Caco-2 (cell line): ENCODE results near the gene FZD4. TPM values are rescaled to one million over a fixed set of nuclear protein-coding genes. Genes with fewer than 3 reads are reported as not detected.
"Not testable (repeated sequence)": the region's sequence is repeated elsewhere in the genome, so short reads cannot be mapped to it uniquely, and the experiment has no call there.

ENCODE experiments used
- Bru-seq: library from RNA; stranded (reverse); fragments of 400-500 nt; gene quantifications from one replicate; lab custom pipeline; 2021; lab: Mats Ljungman, UMichigan
- BruChase-seq, 2 experiments: library from RNA; stranded (reverse); fragments of 400-500 nt; gene quantifications; one replicate each; lab custom pipeline; 2021; lab: Mats Ljungman, UMichigan
- BruUV-seq: library from RNA; stranded (reverse); fragments of 400-500 nt; replicated peaks from 2 replicates; lab custom pipeline; 2021; lab: Mats Ljungman, UMichigan
- CTCF ChIA-PET: fragments of 300-600 bp; sonication (Branson Sonifier 250); formaldehyde crosslinking; loops from one replicate; lab custom pipeline; 2022; ENCODE audit warnings: antibody characterized with exemption; lab: Charles Lee
- POLR2A ChIA-PET: fragments of 300-600 bp; sonication (Branson Sonifier 250); formaldehyde crosslinking; loops from one replicate; lab custom pipeline; 2022; ENCODE audit warnings: antibody characterized with exemption; lab: Charles Lee
- DNase-seq, 2 experiments: peaks; one replicate each; pipeline versions ENCODE4 v3.0.0 to v3.0.0-alpha.2; 2020 to 2022
- H3K27me3 ChIP-seq: replicated peaks from 2 replicates; pipeline ENCODE4 v1.6.0; 2011; ENCODE audit warnings: low read length; ENCODE audit not compliant: control insufficient read depth, insufficient read depth
- H3K36me3 ChIP-seq: 2 replicates; pipeline ENCODE4 v1.5.1; 2011; ENCODE audit warnings: low read length; ENCODE audit not compliant: control insufficient read depth, insufficient read depth
- H3K4me1 ChIP-seq: fragments of 250-450 bp; sonication (Bioruptor Pico); 2 replicates; pipeline ENCODE4 v1.5.1; 2020; ENCODE audit warnings: mild to moderate bottlenecking
- H3K4me3 ChIP-seq: 2 replicates; pipeline ENCODE4 v1.5.1; 2011; ENCODE audit warnings: low read depth, mild to moderate bottlenecking, control low read depth, low read length
- H3K9me3 ChIP-seq: fragments of 250-450 bp; sonication (Bioruptor Pico); 2 replicates; pipeline ENCODE4 v1.5.1; 2020; ENCODE audit warnings: mild to moderate bottlenecking, moderate library complexity
- H3K27ac Mint-ChIP-seq: one replicate; pipeline ENCODE4 v1.8.0; 2022; ENCODE audit warnings: mixed read lengths; ENCODE audit not compliant: unreplicated experiment
- H3K27me3 Mint-ChIP-seq: one replicate; pipeline ENCODE4 v1.8.0; 2022; ENCODE audit warnings: mixed read lengths; ENCODE audit not compliant: insufficient read depth, unreplicated experiment
- H3K36me3 Mint-ChIP-seq: one replicate; pipeline ENCODE4 v1.8.0; 2022; ENCODE audit warnings: mild to moderate bottlenecking, mixed read lengths; ENCODE audit not compliant: insufficient read depth, unreplicated experiment
- H3K4me1 Mint-ChIP-seq: one replicate; pipeline ENCODE4 v1.8.0; 2022; ENCODE audit warnings: low read depth, mixed read lengths; ENCODE audit not compliant: unreplicated experiment
- H3K4me3 Mint-ChIP-seq: one replicate; pipeline ENCODE4 v1.8.0; 2022; ENCODE audit warnings: mild to moderate bottlenecking, moderate library complexity, mixed read lengths; ENCODE audit not compliant: unreplicated experiment
- H3K9me3 Mint-ChIP-seq: one replicate; pipeline ENCODE4 v1.8.0; 2022; ENCODE audit warnings: mixed read lengths; ENCODE audit not compliant: unreplicated experiment
- CTCF ChIP-seq, 2 experiments: fragments of 200-600 bp in 1 of 2; IDR thresholded peaks; 1 replicate in 1 of 2; 2 replicates in 1 of 2; pipeline versions ENCODE4 v1.5.1 to v1.8.0; 2011 to 2022; ENCODE audit warnings: antibody characterized with exemption in 1 of 2, control low read depth in 1 of 2, inconsistent platforms in 1 of 2, low read depth in 1 of 2, low read length in 1 of 2, mild to moderate bottlenecking in 1 of 2, moderate library complexity in 1 of 2; ENCODE audit not compliant: insufficient read depth in 1 of 2, severe bottlenecking in 1 of 2, unreplicated experiment in 1 of 2
- intact Hi-C: fragments of 100-400 bp; cut with micrococcal nuclease; formaldehyde crosslinking; loops from one replicate; pipeline ENCODE4 v1.10.0; 2022; ENCODE audit not compliant: unreplicated experiment
- long read RNA-seq: library from polyadenylated mRNA; stranded (forward); transcript quantifications from one replicate; pipeline ENCODE4 v2.0.0, GENCODE V29; 2022
- total RNA-seq: library from RNA; stranded (reverse); gene quantifications from 2 replicates; pipeline ENCODE4 v1.2.3, GENCODE V29; 2022

The FZD4 gene
- total RNA-seq = 60.6 and 78.4 TPM in 2 replicates
- Bru-seq, nascent RNA = percentile 99 among the genes with signal in this experiment
- BruChase-seq, experiment 1, labeled RNA remaining after a 2-hour chase = percentile 100 among the genes with signal in this experiment
- BruChase-seq, experiment 2, labeled RNA remaining after a 6-hour chase = percentile 98 among the genes with signal in this experiment
- long read RNA-seq, full-length matches to known transcripts = 13 of 36 reads
- long read RNA-seq, partial matches to known transcripts = 3 of 36 reads
- long read RNA-seq, other reads (novel, unspliced or antisense) = 20 of 36 reads

DNA sequence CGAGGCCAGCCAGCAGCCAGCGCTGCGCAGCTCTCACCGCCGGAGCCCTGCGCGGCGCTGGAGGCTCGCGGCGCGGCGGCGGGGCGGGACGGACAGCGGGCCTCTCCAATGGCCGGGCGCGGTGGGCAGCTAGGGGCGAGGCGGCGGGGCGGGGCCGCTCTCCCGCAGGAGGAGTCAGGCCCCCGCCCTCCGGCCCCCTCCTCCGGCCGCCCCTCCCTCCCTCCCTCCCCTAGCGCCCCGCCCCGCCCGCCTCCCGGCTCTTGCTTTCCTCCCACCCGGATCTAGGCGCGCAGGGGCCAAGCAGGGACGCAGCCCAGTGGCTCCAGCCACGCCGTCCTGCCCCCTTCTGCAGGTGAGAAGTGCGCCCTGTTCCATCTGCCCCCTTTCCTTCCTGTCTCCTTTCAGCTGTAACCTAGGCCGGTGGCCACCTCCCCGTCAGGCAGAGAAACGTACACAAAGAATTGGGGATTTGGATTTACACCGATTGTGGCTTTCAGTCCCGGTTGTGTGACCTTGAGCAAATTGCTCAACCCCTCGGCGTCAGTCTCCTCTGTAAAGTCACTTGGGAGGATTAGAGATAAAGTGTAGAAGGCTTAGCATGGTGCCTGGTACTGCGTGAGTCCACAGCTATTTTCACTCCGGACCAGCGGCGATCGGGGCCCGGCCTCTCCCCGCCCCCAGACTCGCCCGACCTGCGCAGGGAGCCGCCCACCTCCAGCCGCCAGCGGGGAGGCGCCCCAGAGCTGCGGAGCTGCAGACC, at the start of gene FZD4:
Gene FZD4, minus strand, starts transcription at position 35 of the 760 bp plus-strand sequence. CDS start 310 bp downstream, outside the sequence.
- Mint-ChIP-seq H3K27ac (peak within 1 kb of the TSS; percentile 90), H3K9me3 (no peaks in the 10 kb centered on the region), H3K36me3 (peaks cover 44% of the 10 kb centered on the region), H3K27me3 (no peaks in the 10 kb centered on the region), H3K4me3 (peak within 1 kb of the TSS; percentile 93), H3K4me1 (peaks cover 22% of the 10 kb centered on the region)
- ChIA-PET POLR2A (interaction anchor here (0.5 to 2.5 kb wide), 12 partner anchors 9 to 1381 kb away, joined by 3 to 28 read pairs (median 4); partner anchors contain the start of gene TMEM135), CTCF (interaction anchor here (0.6 to 4.4 kb wide), 15 partner anchors 15 to 1382 kb away, joined by 3 to 64 read pairs (median 8); partner anchors contain the start of genes CTSC and TMEM135)
- BruUV-seq = no TSS peak
- intact Hi-C loops = loop anchor here (1.0 to 2.0 kb wide), 8 partner anchors 14 to 335 kb away; no protein-coding TSS in a partner anchor
- peak; percentile 96 to 99 for DNase-seq
- peak within 1 kb of the TSS; percentile 94 for H3K4me3 ChIP-seq
- no peaks in the 10 kb centered on the region for H3K9me3 ChIP-seq
- H3K27me3 ChIP-seq = no peaks in the 10 kb centered on the region
- peaks cover 15% of the 10 kb centered on the region for H3K4me1 ChIP-seq
- H3K36me3 ChIP-seq = peaks cover 6% of the 10 kb centered on the region
- TF ChIP-seq CTCF (IDR thresholded peaks at IDR 0.05; ENCODE audit: insufficient read depth in 1 of 2, low read depth in 1 of 2, low read length in 1 of 2, severe bottlenecking in 1 of 2, unreplicated experiment in 1 of 2) = peak; percentile 5 to 64

GRCh38 chr11:87004281-87004680, 49.1 kb upstream of the FZD4 start:
- H3K36me3 ChIP-seq, DNase-seq, H3K4me3 ChIP-seq, H3K27me3 Mint-ChIP-seq, BruUV-seq, H3K9me3 ChIP-seq, POLR2A ChIA-PET, H3K27me3 ChIP-seq, CTCF ChIA-PET: not testable (repeated sequence)
- peaks cover 13% of the 10 kb centered on the region for H3K9me3 Mint-ChIP-seq
- peaks cover 37% of the 10 kb centered on the region for H3K36me3 Mint-ChIP-seq
- intact Hi-C loops = loop anchor here (10.0 kb wide), 2 partner anchors 489 to 1219 kb away; no protein-coding TSS in a partner anchor
- H3K4me3 Mint-ChIP-seq = peak overlapping the region; percentile 66
- peak overlapping the region; percentile 93 for H3K27ac Mint-ChIP-seq
- H3K4me1 Mint-ChIP-seq = peaks cover 68% of the 10 kb centered on the region
- H3K4me1 ChIP-seq = peaks cover 50% of the 10 kb centered on the region

- no peaks in the 10 kb centered on the region for H3K36me3 ChIP-seq
- H3K4me1 ChIP-seq = peaks cover 64% of the 10 kb centered on the region
- no peaks in the 10 kb centered on the region for H3K27me3 ChIP-seq
- Mint-ChIP-seq H3K27ac (peak overlapping the region; percentile 93), H3K27me3 (no peaks in the 10 kb centered on the region), H3K9me3 (peaks cover 13% of the 10 kb centered on the region), H3K4me3 (no peak overlapping the region), H3K4me1 (peaks cover 69% of the 10 kb centered on the region), H3K36me3 (peaks cover 37% of the 10 kb centered on the region)
- H3K4me3 ChIP-seq = no peak overlapping the region
- intact Hi-C loops = loop anchor here (10.0 kb wide), 2 partner anchors 488 to 1218 kb away; no protein-coding TSS in a partner anchor
- ChIA-PET CTCF (no interaction called here), POLR2A (no interaction called here)
- DNase-seq = no peak
- no peaks in the 10 kb centered on the region for H3K9me3 ChIP-seq
- BruUV-seq = no TSS peak
- TF ChIP-seq CTCF (IDR thresholded peaks at IDR 0.05; ENCODE audit: insufficient read depth in 1 of 2, low read depth in 1 of 2, low read length in 1 of 2, severe bottlenecking in 1 of 2, unreplicated experiment in 1 of 2) = no peak
Measured at GRCh38 chr11:87002918-87003317, 47.7 kb upstream of the FZD4 start.
